ENCODE data around the gene SMAD9.

Gene SMAD9

DNA sequence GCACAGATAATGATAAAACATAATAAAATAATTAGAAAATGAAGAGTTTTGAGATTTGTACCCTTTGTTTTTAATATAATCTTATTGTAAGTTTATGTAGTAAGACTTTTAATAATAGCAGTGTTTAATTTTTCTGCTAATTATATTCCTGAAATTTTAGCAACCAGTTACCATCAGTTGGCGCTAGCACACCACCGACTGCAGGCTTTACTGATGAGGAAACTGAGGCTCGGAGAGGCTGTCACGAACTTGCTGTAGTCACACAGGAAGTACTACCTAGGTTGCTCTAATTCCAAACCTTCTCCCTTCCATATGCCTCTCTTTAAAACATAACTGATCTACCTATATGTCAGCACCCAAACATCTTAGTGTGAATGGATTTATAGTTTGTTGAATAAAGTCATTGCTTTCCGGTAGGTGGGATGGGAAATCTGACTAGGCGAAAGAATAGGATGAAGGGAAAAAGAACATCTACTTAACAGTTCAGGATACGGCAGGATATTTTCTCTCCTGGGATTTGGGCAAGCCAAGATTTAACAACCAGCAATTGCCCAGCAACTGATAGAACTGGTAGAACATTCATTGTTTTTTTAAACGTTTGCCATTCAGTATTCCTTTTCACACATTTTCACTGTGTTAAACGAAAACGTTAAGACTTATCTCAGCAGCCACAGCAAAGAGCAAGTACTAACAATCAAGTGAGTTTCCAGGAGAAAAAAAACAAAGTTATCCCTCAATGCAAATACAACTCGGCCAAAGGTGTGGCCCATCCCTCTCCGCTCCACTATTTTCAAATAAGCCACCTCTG, 101.8 kb downstream of the SMAD9 start:
- DNase-seq (ENCODE audit: low spot score), result peak; percentile 4

DNA sequence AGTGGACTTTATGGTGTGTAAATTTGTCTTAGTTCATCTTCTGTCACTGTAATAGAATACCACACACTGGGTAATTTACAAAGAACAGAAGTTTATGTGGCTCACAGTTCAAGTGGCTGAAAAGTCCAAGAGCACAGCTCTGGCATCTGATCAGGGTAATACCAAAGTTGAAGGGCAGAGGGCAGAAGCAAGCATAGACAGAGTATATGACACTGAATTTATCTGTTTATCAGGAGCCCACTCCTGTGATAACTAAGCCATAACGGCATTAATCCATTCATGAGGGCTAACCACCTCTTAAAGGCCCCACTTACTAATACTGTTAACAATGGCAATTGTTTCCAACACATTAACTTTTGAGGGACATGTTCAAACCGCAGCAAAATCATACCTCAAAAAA, 105.0 kb downstream of the SMAD9 start:
- no peak for DNase-seq (ENCODE audit: low spot score)

DNA sequence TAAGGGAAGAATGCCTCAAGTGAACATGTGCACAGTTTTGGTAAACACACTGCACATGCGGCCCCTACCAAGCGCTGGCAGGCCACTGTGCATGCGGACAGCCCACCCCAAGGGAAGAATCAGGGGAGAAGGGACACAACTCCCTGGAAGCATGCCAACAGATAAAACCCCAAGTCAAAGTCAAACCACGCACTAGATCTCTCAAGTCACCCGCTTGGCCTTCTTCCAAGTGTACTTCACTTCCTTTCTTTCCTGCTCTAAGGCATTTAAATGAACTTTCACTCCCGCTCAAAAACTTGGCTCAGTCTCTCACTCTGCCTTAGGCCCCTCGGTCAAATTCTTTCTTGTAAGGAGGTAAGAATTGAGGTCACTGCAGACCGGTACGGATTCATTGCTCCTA, 105.6 kb downstream of the SMAD9 start:
- DNase-seq (ENCODE audit: low spot score), result peak; percentile 5

DNA sequence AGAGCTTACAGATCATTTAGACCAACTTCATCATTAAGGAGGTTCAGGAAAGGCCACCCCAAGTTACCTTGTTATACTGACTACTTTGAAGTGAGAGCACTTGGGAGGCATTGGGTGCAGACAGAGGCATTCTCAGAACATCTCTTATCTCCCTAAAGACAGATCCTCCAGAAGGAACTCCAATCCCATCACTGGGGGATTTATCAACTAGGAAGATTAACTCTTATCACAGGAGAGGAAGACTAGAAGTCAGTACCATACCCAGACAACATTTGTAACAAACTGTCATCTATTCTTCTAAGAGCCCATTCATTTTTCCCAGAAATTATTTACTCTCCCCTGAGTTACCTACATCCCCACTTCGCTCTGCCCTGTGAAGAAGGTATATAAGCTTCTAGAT, 106.8 kb downstream of the SMAD9 start:
- no peak for DNase-seq (ENCODE audit: low spot score)

DNA sequence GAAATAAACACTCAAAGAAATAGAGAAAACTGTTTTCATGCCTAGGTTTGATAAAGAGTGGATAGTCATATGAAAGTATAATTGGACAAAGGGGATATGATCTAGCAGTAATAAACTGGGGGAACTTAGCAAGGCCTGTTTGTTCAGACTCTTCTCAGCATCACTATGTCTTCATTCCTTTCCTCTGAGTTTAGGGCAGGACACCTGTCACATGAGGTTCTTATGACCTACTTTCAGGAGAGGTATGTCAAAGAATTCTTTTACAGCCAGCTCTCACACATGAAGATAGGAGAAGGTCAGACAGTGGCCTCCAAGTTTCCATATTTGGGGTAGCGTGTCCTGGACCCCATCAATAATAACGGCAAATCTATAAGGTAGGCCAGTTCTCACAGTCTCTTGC, 112.4 kb downstream of the SMAD9 start:
- no peak for DNase-seq (ENCODE audit: low spot score)

DNA sequence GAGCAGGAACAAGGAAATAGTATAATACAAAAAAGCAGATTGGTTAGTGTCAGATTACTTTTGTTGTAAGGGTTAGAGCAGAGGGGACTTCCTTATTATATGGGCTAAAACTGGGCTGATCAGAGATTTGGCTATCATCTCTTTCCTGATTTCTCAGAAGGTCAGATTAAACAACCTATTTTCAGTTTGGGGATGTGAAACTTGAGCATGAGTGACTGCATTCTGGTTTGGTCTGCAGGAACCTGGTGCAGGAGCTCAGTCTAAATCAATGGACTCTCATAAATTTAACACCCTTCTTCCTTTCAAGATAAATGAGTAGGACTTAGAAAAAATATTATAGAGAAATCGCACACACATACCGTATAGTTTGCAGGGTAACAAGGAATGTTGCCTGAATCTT, 113.9 kb downstream of the SMAD9 start:
- peak; percentile 3 for DNase-seq (ENCODE audit: low spot score)

DNA sequence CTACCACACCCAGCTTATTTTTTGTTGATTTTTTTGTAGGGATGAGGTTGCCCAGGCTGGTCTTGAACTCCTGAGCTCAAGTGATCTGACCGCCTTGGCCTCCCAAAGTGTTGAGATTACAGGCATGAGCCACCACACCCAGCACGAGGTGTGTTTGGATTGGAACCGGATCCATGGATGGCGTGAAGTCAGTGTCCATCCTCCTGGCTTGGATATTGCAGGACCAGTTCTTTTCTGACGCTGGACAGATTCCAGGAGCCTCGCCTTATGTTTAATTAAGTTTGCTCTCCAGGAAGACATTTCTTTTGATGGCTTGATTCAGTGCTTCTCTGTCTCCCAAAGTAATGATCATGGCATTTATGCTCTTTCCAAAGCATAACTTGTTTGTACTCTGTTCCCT, 115.5 kb downstream of the SMAD9 start:
- DNase-seq (ENCODE audit: low spot score), result no peak

DNA sequence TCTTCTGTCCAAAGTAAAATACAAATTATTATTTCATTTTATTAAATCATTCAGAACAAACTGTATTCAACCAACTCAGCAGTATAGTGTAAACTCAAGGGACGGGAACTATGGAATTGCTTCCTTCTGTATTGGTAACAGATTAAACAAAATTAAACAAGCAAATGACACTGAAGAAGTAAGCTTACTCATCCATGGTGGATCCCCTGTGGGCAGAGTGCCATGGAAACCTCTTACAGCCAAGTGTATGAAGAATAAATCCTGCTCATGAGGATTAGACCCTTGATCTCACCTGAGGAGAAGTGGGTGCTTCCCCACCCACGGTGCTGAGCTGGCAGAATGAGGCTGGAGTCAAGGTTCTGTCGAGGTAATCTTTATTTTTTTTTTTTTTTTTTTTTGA, 119.0 kb downstream of the SMAD9 start:
- no peak for DNase-seq (ENCODE audit: low spot score)

DNA sequence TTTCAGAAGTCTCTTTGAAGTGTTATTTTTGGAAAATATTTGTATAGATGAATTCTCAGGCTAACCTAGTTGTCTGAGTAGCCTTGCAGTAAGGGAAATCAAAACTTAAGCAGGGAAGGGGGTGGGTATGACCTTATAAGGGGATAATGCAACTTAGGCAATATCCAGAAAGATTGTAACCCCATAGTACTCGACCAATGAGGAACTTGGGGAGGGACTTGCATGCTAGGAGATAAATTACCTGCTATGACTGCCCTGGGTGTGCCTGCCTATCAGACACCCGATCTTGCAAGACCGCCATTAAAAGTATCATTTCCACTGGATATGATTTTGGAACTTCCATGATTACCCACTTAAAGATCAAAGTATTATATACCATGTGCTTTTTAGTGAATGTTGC, 124.0 kb downstream of the SMAD9 start:
- DNase-seq (ENCODE audit: low spot score), result no peak

DNA sequence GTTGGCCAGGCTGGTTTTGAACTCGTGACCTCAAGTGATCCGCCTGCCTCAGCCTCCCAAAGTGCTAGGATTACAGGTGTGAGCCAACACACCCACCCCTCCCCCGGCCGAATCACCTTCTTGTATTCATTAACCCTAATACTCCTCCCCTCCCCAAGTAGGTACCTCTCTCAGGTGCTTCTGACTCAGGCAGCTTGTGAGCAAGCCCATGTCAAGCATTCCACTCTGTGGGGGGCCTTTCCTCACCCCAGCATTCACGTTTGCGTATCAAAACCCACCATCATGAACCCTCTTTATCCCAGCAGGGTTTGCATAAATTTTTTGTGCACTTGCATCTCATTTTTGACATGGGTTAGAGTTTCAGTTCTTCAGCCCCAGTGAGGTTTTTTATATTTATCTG, 124.6 kb downstream of the SMAD9 start:
- no peak for DNase-seq (ENCODE audit: low spot score)
